ENCODE results near the gene ALKBH1.

DNA sequence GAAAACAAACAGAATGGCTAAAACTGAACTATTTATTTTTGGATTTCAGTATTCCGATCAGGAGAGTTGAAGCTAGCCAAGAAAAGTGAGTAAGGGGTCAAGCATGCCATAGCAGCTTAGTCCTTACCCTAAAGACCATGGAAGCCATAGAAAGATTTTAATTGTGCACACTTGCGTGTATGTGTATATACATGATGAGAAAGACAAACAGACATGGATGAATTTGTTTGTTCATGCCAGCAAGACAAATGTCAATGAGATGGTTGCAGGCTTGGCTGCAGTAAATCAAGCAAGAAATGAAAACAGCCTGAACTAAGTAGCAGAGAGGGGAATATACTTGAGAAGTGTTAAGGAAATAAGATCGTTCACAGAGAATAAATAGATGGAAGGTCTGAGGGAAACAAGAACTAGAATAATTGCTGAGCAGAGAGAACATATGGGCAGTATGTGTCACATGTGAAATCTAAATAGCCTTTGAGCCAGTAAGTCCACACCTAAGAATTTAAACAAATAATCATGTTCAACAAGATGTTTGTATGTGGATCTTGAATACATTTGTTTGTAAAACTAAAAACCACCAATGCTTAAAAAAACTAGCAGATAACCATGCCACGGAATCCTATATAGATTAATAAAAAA, 38.4 kb upstream of the ALKBH1 start:
- TF ChIP-seq, protein P1, sequence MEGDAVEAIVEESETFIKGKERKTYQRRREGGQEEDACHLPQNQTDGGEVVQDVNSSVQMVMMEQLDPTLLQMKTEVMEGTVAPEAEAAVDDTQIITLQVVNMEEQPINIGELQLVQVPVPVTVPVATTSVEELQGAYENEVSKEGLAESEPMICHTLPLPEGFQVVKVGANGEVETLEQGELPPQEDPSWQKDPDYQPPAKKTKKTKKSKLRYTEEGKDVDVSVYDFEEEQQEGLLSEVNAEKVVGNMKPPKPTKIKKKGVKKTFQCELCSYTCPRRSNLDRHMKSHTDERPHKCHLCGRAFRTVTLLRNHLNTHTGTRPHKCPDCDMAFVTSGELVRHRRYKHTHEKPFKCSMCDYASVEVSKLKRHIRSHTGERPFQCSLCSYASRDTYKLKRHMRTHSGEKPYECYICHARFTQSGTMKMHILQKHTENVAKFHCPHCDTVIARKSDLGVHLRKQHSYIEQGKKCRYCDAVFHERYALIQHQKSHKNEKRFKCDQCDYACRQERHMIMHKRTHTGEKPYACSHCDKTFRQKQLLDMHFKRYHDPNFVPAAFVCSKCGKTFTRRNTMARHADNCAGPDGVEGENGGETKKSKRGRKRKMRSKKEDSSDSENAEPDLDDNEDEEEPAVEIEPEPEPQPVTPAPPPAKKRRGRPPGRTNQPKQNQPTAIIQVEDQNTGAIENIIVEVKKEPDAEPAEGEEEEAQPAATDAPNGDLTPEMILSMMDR (IDR thresholded peaks at IDR 0.05; ENCODE audit: low read depth, low read length): no peak
- TF ChIP-seq, protein P2, sequence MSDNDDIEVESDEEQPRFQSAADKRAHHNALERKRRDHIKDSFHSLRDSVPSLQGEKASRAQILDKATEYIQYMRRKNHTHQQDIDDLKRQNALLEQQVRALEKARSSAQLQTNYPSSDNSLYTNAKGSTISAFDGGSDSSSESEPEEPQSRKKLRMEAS (IDR thresholded peaks at IDR 0.05; ENCODE audit: low read depth, low read length): no peak

All from NB4 (cell line).